IMR-90 (cell line): ENCODE measurements around the gene BRK1. TPM values are rescaled to one million over a fixed set of nuclear protein-coding genes. Genes with fewer than 3 reads are reported as not detected.

Source experiments
- polyA plus RNA-seq, 3 experiments: library from polyadenylated mRNA; depleted of rRNA; stranded (reverse); fragments of >200 nt; gene quantifications; 2 replicates each; pipeline ENCODE4 v1.2.3, GENCODE V29; 2012; ENCODE audit warnings: low replicate concordance in 1 of 3
- total RNA-seq: library from RNA; depleted of rRNA; stranded (reverse); fragments of >200 nt; gene quantifications from 2 replicates; pipeline ENCODE4 v1.2.3, GENCODE V29; 2012; rRNA removed

The BRK1 gene
- total and polyA plus RNA-seq, 2 of the 4 experiments (the other 2 are of a cell fraction), result 81.4 to 235 TPM

Other genes with a start within 250 kb of the BRK1 start
- gene CIDEC, start 235.4 kb upstream of the BRK1 start, total RNA-seq, result not detected in 2 replicates
- gene CIDEC, start 235.4 kb upstream of the BRK1 start, polyA plus RNA-seq (2012; rRNA removed), result 0.09 TPM in 1 of 2 replicates, not detected in the other
- 39.3 and 40.5 TPM in 2 replicates for gene JAGN1, start 225.1 kb upstream of the BRK1 start, total RNA-seq
- 30.3 and 32.7 TPM in 2 replicates for gene JAGN1, start 225.1 kb upstream of the BRK1 start, polyA plus RNA-seq (2012; rRNA removed)
- gene IL17RE, start 212.8 kb upstream of the BRK1 start, total RNA-seq, result 0.90 and 1.1 TPM in 2 replicates
- gene IL17RE, start 212.8 kb upstream of the BRK1 start, polyA plus RNA-seq (2012; rRNA removed), result 7.2 and 8.6 TPM in 2 replicates
- gene IL17RC, start 198.6 kb upstream of the BRK1 start, total RNA-seq, result 18.9 and 20.8 TPM in 2 replicates
- gene IL17RC, start 198.6 kb upstream of the BRK1 start, polyA plus RNA-seq (2012; rRNA removed), result 28.3 and 29.9 TPM in 2 replicates
- gene CRELD1, start 181.8 kb upstream of the BRK1 start, total RNA-seq, result 8.6 and 9.4 TPM in 2 replicates
- 25.2 and 25.7 TPM in 2 replicates for gene CRELD1, start 181.8 kb upstream of the BRK1 start, polyA plus RNA-seq (2012; rRNA removed)
- 0.72 and 1.4 TPM in 2 replicates for gene PRRT3, start 163.3 kb upstream of the BRK1 start, total RNA-seq
- gene PRRT3, start 163.3 kb upstream of the BRK1 start, polyA plus RNA-seq (2012; rRNA removed), result 4.1 and 4.2 TPM in 2 replicates
- gene EMC3, start 128.8 kb upstream of the BRK1 start, total RNA-seq, result 78.9 and 152 TPM in 2 replicates
- 83.3 and 96.7 TPM in 2 replicates for gene EMC3, start 128.8 kb upstream of the BRK1 start, polyA plus RNA-seq (2012; rRNA removed)
- 18.9 and 19.7 TPM in 2 replicates for gene FANCD2, start 89.2 kb upstream of the BRK1 start, total RNA-seq
- 7.2 and 8.9 TPM in 2 replicates for gene FANCD2, start 89.2 kb upstream of the BRK1 start, polyA plus RNA-seq (2012; rRNA removed)
- gene FANCD2OS, start 7.4 kb upstream of the BRK1 start, total RNA-seq, result not detected in 2 replicates
- not detected in 2 replicates for gene FANCD2OS, start 7.4 kb upstream of the BRK1 start, polyA plus RNA-seq (2012; rRNA removed)
- 11.8 and 19.2 TPM in 2 replicates for gene VHL, start 26.1 kb downstream of the BRK1 start, total RNA-seq
- 8.9 and 11.7 TPM in 2 replicates for gene VHL, start 26.1 kb downstream of the BRK1 start, polyA plus RNA-seq (2012; rRNA removed)
- 8.1 and 8.6 TPM in 2 replicates for gene IRAK2, start 49.2 kb downstream of the BRK1 start, total RNA-seq
- gene IRAK2, start 49.2 kb downstream of the BRK1 start, polyA plus RNA-seq (2012; rRNA removed), result 6.9 and 7.8 TPM in 2 replicates
- gene TATDN2, start 132.8 kb downstream of the BRK1 start, total RNA-seq, result 7.8 and 9.0 TPM in 2 replicates
- 15.0 and 18.8 TPM in 2 replicates for gene TATDN2, start 132.8 kb downstream of the BRK1 start, polyA plus RNA-seq (2012; rRNA removed)
- not detected in 2 replicates for gene GHRL, start 177.3 kb downstream of the BRK1 start, total RNA-seq
- gene GHRL, start 177.3 kb downstream of the BRK1 start, polyA plus RNA-seq (2012; rRNA removed), result 0.27 TPM in 1 of 2 replicates, not detected in the other
- 443 and 475 TPM in 2 replicates for gene SEC13, start 205.4 kb downstream of the BRK1 start, total RNA-seq
- 364 and 377 TPM in 2 replicates for gene SEC13, start 205.4 kb downstream of the BRK1 start, polyA plus RNA-seq (2012; rRNA removed)